ENCODE data around the gene HNRNPUL1. TPM values are rescaled to one million over a fixed set of nuclear protein-coding genes. Genes with fewer than 3 reads are reported as not detected.

Gene HNRNPUL1
- total and polyA plus RNA-seq, 10 of the 15 experiments (the other 5 are each of a cell fraction or from before 2014, with no cell fraction given) = 11.1 to 276 (median 117) TPM

DNA sequence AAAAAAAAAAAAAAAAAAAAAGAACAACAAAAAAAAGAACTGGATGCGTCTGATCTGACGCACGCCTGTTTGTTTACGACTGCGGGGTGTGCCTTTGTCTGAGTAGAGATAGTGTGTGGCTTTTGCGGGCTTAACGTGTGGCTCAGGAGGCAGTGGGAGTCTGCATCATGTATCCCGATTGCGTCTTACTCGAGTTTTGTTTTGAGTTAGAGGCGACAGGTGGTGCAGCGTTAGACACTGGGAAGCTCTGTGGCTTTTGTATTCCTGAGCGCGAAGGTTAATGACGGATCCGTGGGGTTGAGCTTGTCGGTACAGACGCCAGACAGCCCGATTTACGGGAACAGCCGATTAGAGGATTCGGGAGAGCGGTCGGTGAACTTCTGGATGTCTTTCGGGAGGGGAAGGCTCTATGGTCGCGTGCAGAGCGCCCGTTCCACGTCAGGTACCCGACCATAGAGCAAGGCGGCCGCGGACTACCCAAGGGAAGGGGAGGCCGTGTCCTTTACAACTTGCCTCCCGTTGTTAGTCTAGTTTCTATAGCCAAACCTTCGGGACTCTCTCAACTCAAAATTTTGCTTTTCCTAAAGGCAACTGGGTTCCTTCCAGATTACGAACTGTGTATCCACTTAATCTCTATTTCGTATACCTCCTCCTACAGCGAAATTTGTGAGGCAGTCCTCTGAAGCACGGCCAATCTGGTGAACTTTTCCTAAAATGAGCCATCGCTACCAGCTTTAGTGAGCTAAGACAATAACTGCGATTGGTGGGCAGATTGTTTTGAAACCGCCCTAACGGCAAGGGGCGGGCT is 926 bp upstream of the HNRNPUL1 start:
- under 1% methylated on average over 46 of the region's 46 CpGs for WGBS (ENCODE audit: insufficient coverage, insufficient replicate concordance, low lambda C conversion rate, missing lambda C conversion rate)
- in situ Hi-C loops (cut with MboI) = loop anchor here (5.0 kb wide), 1 partner anchor 61 kb away; no protein-coding TSS in a partner anchor
- Histone ChIP-seq H3K4me2 (ENCODE audit: control insufficient read depth, insufficient read depth) (peak overlapping the region; percentile 80), H3K9me3 (replicated peaks; ENCODE audit: control insufficient read depth, insufficient read depth, low read length) (no peaks in the 10 kb centered on the region), H3K4me1 (ENCODE audit: control insufficient read depth, insufficient read depth, low read length) (no peaks in the 10 kb centered on the region), H3K79me2 (ENCODE audit: control insufficient read depth, insufficient read depth, low read length) (peaks cover 44% of the 10 kb centered on the region), H2AFZ (ENCODE audit: control insufficient read depth, low read depth, low read length) (peak overlapping the region; percentile 77), H4K20me1 (ENCODE audit: control insufficient read depth, insufficient read depth) (no peaks in the 10 kb centered on the region), H3K27ac (ENCODE audit: control insufficient read depth, insufficient read depth) (peak overlapping the region; percentile 98), H3K36me3 (ENCODE audit: control insufficient read depth in 2 of 2, insufficient read depth in 2 of 2, low read length in 1 of 2) (peaks cover 3 to 5% of the 10 kb centered on the region in 2 experiments; a peak in 3 of 4 replicates), H3K27me3 (replicated peaks in 1 of 2; ENCODE audit: control insufficient read depth in 2 of 2, insufficient read depth in 2 of 2, low read length in 1 of 2) (no peaks in the 10 kb centered on the region), H3K9ac (ENCODE audit: control insufficient read depth, insufficient read depth, low read length) (peak overlapping the region; percentile 99), H3K4me3 (peak overlapping the region; percentile 85)
- SMC1A ChIA-PET (ENCODE audit: uncharacterized antibody, unreplicated experiment) = interaction anchor here (0.5 to 5.5 kb wide), 16 partner anchors 9 to 600 kb away, joined by 3 to 34 read pairs (median 6); partner anchors contain the start of genes B9D2 and DMAC2
- ATAC-seq (peak; percentile 40), DNase-seq (ENCODE audit: low read depth, low spot score) (peak; percentile 42), FAIRE-seq (peak; percentile 31)
- intact Hi-C loops (cut with micrococcal nuclease; ENCODE audit: unreplicated experiment) = loop anchor here (1.0 to 5.0 kb wide), 7 partner anchors 45 to 600 kb away; partner anchors contain the start of genes BCKDHA, EGLN2, EXOSC5 and TGFB1
- RAD21 ChIA-PET (ENCODE audit: unreplicated experiment) = interaction anchor here (0.6 to 5.3 kb wide), 17 partner anchors 35 to 600 kb away, joined by 3 to 42 read pairs (median 4); partner anchors contain the start of genes ACTMAP, B9D2, CCDC97 and NUMBL
- CTCF ChIA-PET = interaction anchor here (0.6 to 7.1 kb wide), 14 partner anchors 32 to 137 kb away, joined by 3 to 90 read pairs (median 4); partner anchors contain the start of genes CCDC97 and TGFB1
- POLR2A ChIA-PET = interaction anchor here (0.6 to 2.8 kb wide), 15 partner anchors 28 to 485 kb away, joined by 3 to 14 read pairs (median 7); partner anchors contain the start of genes B9D2, DMAC2 and RAB4B
- TSS peak; percentile 91 for BruUV-seq (replicated peaks)
- TF ChIP-seq MYB (IDR thresholded peaks at IDR 0.05; ENCODE audit: borderline replicate concordance, low read depth, low read length) (no peak; the same call in 1 of the 2 replicates), MTA3 (IDR thresholded peaks at IDR 0.05; ENCODE audit: borderline replicate concordance, low read length) (0 out of 2 replicates have a peak, but pooled peaks have one; percentile 53), MEF2B (IDR thresholded peaks at IDR 0.05; ENCODE audit: partially characterized antibody, poor library complexity, severe bottlenecking) (peak; percentile 52), STAT3 (IDR thresholded peaks at IDR 0.05; ENCODE audit: low read depth, low read length) (no peak), RAD21 (IDR thresholded peaks at IDR 0.05; ENCODE audit: insufficient read depth, low read depth, low read length) (no peak), RAD51 (IDR thresholded peaks at IDR 0.05) (no peak), ZNF24 (IDR thresholded peaks at IDR 0.05) (no peak), BMI1 (IDR thresholded peaks at IDR 0.05; ENCODE audit: borderline replicate concordance) (peak; percentile 77), TCF3 (IDR thresholded peaks at IDR 0.05; ENCODE audit: borderline replicate concordance, insufficient read depth, low read depth, low read length) (peak; percentile 99), SMC3 (IDR thresholded peaks at IDR 0.05; ENCODE audit: borderline replicate concordance, low read length) (no peak), SMAD1 (IDR thresholded peaks at IDR 0.05; ENCODE audit: low read depth, partially characterized antibody) (peak; percentile 46), CREM (IDR thresholded peaks at IDR 0.05; ENCODE audit: low read depth) (peak; percentile 94), HCFC1 (IDR thresholded peaks at IDR 0.05; ENCODE audit: low read length) (no peak), ZSCAN29 (IDR thresholded peaks at IDR 0.05) (0 out of 2 replicates have a peak, but pooled peaks have one; percentile 72), SP1 (IDR thresholded peaks at IDR 0.05; ENCODE audit: low read depth, low read length) (peak; percentile 76), MLLT1 (IDR thresholded peaks at IDR 0.05) (peak; percentile 79), MYC (IDR thresholded peaks at IDR 0.05; ENCODE audit: insufficient read depth, insufficient read length, insufficient replicate concordance, low read length, severe bottlenecking) (no peak), JUNB (IDR thresholded peaks at IDR 0.05) (peak; percentile 81), SREBF1 (IDR thresholded peaks at IDR 0.05; ENCODE audit: low read length) (peak; percentile 16; the same call in 1 of the 2 replicates), IRF4 (IDR thresholded peaks at IDR 0.05; ENCODE audit: low read depth, low read length) (peak; percentile 91), EGR1 (IDR thresholded peaks at IDR 0.05; ENCODE audit: borderline replicate concordance in 1 of 2, low read depth in 2 of 2, low read length in 2 of 2) (peak; percentile 26 to 60; a peak in 2 of 3 replicates), EED (IDR thresholded peaks at IDR 0.05; ENCODE audit: low read depth) (peak; percentile 96), POLR2A (IDR thresholded peaks at IDR 0.05; ENCODE audit: low read depth, low read length) (peak; percentile 80), NFYB (IDR thresholded peaks at IDR 0.05; ENCODE audit: insufficient read depth, low read depth, low read length) (no peak)
